Fibroblast of mammary gland (primary cell): ENCODE results near the gene SNX22.

Experiments
- DNase-seq: peaks from one replicate; pipeline ENCODE4 v3.0.0-alpha.2; 2010; ENCODE audit warnings: low read depth
- H3K4me3 ChIP-seq: 2 replicates; pipeline ENCODE4 v1.5.1; 2011; ENCODE audit warnings: low read depth, mild to moderate bottlenecking, low read length, moderate library complexity; ENCODE audit not compliant: control insufficient read depth
- TF ChIP-seq, protein P1 (sequence below): conservative IDR thresholded peaks from 2 replicates; pipeline ENCODE4 v1.5.1; 2011; ENCODE audit warnings: low read depth, low read length, inconsistent platforms; ENCODE audit not compliant: control insufficient read depth, insufficient read depth

SNX22 gene

GRCh38 chr15:64143276-64143675, 8.3 kb upstream of the SNX22 start:
- no peak overlapping the region for H3K4me3 ChIP-seq
- DNase-seq, result no peak
- TF ChIP-seq, protein P1, sequence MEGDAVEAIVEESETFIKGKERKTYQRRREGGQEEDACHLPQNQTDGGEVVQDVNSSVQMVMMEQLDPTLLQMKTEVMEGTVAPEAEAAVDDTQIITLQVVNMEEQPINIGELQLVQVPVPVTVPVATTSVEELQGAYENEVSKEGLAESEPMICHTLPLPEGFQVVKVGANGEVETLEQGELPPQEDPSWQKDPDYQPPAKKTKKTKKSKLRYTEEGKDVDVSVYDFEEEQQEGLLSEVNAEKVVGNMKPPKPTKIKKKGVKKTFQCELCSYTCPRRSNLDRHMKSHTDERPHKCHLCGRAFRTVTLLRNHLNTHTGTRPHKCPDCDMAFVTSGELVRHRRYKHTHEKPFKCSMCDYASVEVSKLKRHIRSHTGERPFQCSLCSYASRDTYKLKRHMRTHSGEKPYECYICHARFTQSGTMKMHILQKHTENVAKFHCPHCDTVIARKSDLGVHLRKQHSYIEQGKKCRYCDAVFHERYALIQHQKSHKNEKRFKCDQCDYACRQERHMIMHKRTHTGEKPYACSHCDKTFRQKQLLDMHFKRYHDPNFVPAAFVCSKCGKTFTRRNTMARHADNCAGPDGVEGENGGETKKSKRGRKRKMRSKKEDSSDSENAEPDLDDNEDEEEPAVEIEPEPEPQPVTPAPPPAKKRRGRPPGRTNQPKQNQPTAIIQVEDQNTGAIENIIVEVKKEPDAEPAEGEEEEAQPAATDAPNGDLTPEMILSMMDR, result no peak

DNA sequence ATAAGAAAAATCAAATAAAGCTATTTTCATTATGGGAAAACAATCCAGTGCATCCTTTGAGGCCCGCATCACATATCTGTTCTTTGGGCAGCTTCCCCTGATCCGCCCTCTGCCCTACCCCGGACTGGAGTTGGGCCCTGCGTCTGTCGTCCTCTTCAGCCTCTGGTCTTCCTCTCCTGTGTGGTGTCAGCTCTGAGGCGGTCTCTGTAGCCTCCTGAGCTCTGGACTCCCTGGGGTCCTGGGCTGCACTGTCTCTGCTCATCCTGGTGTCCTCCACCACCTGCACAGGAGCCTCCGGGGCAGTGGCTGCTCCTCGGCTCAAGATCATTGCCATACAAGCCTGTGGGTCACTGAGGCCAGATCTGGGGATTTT, 7.4 kb upstream of the SNX22 start:
- no peak overlapping the region for H3K4me3 ChIP-seq
- TF ChIP-seq, protein P1, result no peak
- DNase-seq, result no peak

DNA sequence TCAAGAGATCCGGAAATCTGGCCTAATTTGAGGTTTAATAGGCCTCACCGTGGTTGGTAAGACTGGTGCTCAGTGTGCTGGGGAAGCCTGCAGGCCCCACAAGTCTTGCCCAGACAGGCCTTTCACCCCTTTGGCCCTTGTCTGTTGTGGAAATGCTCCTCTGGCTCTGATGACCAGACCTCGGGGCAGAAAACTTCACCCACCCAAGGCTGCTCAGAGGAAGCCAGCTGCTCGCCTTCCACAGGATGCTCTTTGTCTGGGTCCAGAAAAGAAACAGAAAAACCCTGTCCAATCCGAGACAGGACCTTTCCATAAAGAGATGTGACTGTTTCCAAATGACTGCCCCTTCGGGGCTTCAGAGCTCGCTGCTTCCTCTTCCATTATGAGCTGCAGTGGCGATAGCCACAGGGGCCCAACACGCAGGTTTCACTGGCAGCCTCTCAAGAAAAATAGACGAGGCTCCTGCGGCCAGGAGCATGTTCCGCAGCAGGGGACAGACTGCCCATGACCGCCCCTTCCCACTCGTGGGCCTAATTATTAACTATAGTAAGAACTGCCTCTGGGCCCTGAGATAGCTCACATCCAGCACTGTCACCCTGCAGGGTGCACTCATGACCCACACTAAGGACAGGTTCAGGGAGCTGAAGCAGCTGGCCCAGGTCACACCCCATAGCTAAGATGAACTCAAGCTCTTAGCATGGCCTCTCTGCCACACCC, 6.8 kb upstream of the SNX22 start:
- TF ChIP-seq, protein P1, result no peak
- H3K4me3 ChIP-seq, result no peak overlapping the region
- no peak for DNase-seq

DNA sequence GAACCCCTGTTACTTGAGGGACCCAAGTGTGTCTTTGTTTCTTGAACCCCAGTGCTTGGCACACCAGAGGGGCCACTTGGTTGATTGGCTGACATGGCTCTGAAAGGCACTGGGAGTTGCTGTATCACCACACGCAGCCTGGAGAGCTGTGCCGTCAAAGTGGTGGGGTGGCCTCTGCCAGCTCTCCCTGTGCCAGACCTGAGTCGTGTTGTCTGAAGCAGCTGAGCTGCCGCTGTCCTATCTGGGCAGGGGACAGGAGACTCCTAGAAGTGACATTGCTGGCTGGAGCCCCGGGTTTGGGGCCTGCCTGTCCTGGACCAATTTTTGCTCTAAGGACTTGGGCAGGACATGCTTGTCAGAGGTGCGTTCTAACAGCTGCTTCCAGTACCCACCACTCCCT, 5.5 kb upstream of the SNX22 start:
- DNase-seq, result no peak
- no peak overlapping the region for H3K4me3 ChIP-seq
- TF ChIP-seq, protein P1, result no peak

GRCh38 chr15:64146520-64146884, 5.0 kb upstream of the SNX22 start:
- DNase-seq, result no peak
- TF ChIP-seq, protein P1, result no peak
- no peak overlapping the region for H3K4me3 ChIP-seq

GRCh38 chr15:64146885-64147681, 4.4 kb upstream of the SNX22 start:
- DNase-seq, result no peak
- TF ChIP-seq, protein P1, result no peak
- no peak overlapping the region for H3K4me3 ChIP-seq
